AG09309 (cell line): ENCODE measurements around the gene SAPCD1.
A peak's percentile ranks its signal among the peaks of the same experiment; 100 is the strongest.
"Not testable (repeated sequence)": the region's sequence is repeated elsewhere in the genome, so short reads cannot be mapped to it uniquely, and the experiment has no call there.

Experiments used
- DNase-seq: peaks from one replicate; pipeline ENCODE4 v3.0.0-alpha.2; 2010; ENCODE audit warnings: low read depth
- H3K4me3 ChIP-seq: 2 replicates; pipeline ENCODE4 v1.5.1; 2011; ENCODE audit warnings: mild to moderate bottlenecking, low read depth, low read length, moderate library complexity; ENCODE audit not compliant: control insufficient read depth
- TF ChIP-seq, protein P1 (sequence below): IDR thresholded peaks from 2 replicates; pipeline ENCODE4 v1.5.1; 2011; ENCODE audit warnings: mild to moderate bottlenecking, low read depth, low read length, inconsistent platforms; ENCODE audit not compliant: insufficient read depth, control insufficient read depth; ENCODE audit errors: missing control alignments

The SAPCD1 gene

DNA sequence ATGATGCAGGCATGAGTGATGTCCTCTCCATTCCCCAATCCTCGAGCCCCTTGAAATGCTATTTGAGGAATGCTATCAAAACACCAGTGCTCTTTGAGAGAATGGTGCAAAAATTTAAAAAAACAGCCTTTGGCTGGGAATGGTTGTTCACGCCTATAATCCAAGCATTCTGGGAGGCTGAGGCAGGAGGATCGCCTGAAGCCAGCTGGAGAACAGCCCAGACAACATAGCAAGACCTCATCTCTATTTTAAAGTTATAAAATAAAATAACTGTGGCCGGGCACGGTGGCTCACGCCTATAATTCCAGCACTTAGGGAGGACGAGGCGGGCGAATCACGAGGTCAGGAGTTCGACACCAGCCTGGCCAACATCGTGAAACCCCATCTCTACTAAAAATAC lies 37.3 kb downstream of the SAPCD1 start:
- no peak for DNase-seq
- TF ChIP-seq, protein P1, sequence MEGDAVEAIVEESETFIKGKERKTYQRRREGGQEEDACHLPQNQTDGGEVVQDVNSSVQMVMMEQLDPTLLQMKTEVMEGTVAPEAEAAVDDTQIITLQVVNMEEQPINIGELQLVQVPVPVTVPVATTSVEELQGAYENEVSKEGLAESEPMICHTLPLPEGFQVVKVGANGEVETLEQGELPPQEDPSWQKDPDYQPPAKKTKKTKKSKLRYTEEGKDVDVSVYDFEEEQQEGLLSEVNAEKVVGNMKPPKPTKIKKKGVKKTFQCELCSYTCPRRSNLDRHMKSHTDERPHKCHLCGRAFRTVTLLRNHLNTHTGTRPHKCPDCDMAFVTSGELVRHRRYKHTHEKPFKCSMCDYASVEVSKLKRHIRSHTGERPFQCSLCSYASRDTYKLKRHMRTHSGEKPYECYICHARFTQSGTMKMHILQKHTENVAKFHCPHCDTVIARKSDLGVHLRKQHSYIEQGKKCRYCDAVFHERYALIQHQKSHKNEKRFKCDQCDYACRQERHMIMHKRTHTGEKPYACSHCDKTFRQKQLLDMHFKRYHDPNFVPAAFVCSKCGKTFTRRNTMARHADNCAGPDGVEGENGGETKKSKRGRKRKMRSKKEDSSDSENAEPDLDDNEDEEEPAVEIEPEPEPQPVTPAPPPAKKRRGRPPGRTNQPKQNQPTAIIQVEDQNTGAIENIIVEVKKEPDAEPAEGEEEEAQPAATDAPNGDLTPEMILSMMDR = no peak
- H3K4me3 ChIP-seq = no peak overlapping the region

DNA sequence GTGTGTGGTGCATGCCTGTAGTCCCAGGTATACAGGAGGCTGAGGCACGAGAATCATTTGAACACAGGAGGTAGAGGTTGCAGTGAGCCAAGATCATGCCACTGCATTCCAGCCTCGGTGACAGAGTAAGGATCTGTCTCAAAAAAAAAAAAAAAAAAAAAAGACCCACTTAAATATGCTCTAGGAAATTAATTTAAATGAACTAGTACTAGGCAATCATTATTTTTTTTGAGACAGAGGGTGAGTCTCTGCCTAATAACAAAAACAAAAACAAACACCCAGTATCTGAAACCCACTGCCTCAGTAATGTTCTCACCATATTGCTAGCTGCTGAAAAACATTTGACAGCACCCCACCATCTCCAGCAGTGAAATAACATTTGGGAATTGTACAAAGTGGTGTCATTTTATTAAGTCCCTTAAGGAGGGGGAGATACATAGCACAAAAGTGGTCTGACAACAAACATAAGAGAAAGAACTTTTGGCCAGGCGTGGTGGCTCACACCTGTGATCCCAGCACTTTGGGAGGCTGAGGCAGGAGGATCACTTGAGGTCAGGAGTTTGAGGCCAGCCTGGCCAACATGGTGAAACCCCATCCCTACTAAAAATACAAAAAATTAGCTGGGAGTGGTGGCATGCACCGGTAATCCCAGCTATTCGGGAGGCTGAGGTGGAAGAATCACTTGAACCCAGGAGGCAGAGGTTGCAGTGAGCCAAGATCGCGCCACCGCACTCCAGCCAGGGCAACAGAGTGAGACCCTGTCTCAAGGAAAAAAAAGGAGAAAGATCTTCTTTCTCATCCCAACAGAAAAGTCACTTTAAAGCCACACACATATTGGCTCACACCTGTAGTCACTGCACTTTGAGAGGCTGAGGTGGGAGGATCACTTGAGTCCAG lies 38.8 kb downstream of the SAPCD1 start:
- H3K4me3 ChIP-seq, DNase-seq: not testable (repeated sequence)

DNA sequence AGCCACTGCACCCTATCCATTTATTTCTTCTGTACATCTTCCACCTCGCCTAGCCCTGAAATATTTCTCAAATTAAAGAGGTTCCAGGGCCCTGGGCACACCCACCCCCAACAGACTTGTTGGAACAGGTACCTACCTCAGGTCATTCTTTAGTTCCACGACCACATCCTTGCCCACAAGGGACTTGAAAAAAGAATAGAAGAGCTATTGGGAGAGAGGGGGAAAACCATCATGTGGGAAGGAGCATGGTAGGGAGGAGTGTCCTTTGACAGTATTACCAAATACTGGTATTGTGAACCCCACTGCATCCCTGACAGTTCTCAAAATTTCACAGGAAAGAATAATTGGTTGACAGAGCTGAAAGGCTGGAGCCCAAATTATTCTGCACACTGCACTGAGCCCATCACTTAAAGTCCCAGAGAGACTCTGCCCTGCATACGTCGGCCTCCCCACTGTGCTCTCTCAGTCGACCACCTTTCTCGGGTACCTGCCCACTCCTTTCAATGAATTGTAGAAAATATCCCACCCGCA lies 43.5 kb downstream of the SAPCD1 start:
- no peak for DNase-seq
- TF ChIP-seq, protein P1 = no peak
- peak overlapping the region; percentile 73 for H3K4me3 ChIP-seq

DNA sequence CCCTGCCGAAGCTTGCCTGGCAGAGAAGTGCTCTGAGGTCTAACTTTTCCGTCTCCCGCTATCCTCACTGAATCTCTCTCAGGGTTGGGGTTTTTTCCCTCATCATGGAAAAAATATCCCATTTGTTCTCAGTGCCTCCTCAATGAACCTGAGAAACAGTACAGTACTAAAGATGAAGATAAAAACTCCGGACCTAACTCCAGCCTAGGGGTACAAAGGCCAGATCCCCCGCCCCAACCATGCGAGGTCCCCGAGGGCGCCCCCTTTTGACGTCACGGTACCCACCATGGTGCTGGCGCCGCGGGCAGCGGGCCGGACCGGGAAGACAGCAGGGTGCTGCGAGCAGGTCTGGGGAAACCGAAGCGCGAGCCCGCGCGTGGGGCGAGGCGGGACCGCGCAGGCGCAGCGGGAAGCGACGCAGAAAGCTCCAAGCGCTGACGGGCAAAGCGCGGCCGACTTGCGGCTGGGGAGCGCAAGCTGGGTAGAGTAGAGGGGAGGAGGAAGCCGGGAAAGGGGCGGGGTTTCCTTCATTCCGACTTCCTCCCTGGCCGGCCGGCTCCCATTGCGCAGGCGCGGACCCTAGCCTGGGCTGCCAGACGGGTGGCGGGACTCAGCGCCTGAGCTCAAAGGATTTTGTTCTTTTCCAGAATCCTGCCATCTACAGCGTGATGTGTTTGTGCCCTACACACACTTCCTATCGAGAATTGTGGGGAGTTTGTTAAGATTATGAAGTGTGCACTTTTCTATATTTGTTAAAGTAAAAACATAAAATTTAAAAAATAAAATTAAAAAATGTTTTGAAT lies 44.2 kb downstream of the SAPCD1 start, which contains the start of gene LSM2:
TSS of gene LSM2 (minus strand) at position 497 of the 803 bp plus-strand sequence. CDS start at position 288, 209 bp downstream.
- H3K4me3 ChIP-seq = peak within 1 kb of the TSS; percentile 73
- DNase-seq = peak; percentile 90
- TF ChIP-seq, protein P1 = no peak

DNA sequence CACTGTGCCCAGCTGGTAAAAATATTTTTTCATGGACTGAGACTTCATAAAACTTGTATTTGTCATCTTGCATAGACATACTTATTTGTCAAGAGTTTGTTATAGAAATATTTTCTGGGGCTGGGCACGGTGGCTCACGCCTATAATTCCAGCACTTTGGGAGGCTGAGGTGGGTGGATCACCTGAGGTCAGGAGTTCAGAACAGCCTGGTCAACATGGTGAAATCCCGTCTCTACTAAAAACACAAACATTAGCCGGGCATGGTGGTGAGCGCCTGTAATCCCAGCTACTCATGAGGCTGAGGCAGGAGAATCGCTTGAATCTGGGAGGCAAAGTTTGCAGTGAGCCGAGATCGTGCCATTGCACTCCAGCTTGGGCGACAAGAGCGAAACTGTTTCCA lies 46.1 kb downstream of the SAPCD1 start:
- not testable (repeated sequence) for DNase-seq, H3K4me3 ChIP-seq

DNA sequence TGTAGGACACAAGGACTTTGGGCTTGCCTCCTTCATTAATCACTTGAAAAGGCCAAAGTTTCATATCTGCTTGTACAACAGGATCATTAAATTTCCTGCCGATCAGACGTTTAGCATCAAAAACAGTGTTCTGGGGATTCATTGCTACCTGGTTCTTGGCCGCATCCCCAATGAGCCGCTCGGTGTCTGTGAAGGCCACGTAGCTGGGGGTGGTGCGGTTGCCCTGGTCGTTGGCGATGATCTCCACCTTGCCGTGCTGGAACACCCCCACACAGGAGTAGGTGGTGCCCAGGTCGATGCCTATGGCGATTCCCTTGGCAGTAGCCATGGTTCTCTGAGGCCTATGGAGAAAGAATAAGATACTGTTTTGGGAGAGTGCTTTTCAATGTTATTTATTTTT lies 49.2 kb downstream of the SAPCD1 start:
- H3K4me3 ChIP-seq = no peak overlapping the region
- TF ChIP-seq, protein P1 = no peak
- DNase-seq = no peak

DNA sequence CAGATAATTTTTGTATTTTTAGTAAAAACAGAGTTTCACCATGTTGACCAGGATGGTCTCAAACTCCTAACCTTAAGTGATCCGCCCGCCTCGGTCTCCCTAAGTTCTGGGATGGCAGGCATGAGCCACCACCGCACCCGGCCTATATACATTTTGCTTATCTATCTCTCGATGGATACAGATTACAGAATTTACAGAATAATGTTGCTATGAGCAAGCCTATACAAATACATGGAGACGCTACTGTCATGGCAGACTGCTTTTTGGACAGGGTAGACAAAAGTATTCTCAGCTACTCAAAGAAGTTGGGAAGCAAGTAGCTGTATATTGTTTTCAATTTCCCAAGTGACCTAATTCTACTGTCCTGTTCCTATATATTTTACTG lies 51.0 kb downstream of the SAPCD1 start:
- TF ChIP-seq, protein P1 = no peak
- DNase-seq = no peak
- no peak overlapping the region for H3K4me3 ChIP-seq
